K562 (cell line): ENCODE results near the gene CIART. TPM values are rescaled to one million over a fixed set of nuclear protein-coding genes. Genes with fewer than 3 reads are reported as not detected.

Source experiments
- BMI1 ChIP-seq: fragments of 150-350 bp; IDR thresholded peaks from 2 replicates; pipeline ENCODE4 v1.6.1; 2014; ENCODE audit warnings: low read length
- FOSL1 ChIP-seq: fragments of 200-800 bp; sonication (Bioruptor generic); conservative IDR thresholded peaks from 2 replicates; pipeline ENCODE4 v1.6.1; 2016; ENCODE audit warnings: missing genetic modification characterization, missing compliant biosample characterization
- JUN ChIP-seq, 2 experiments: sonication (generic) in 1 of 2; formaldehyde crosslinking in 1 of 2; IDR thresholded peaks; 2 replicates each; pipeline versions ENCODE4 v1.6.1 to v1.8.0; 2012 to 2022; ENCODE audit warnings: borderline replicate concordance in 2 of 2, mild to moderate bottlenecking in 2 of 2, improper control_type of control experiment in 1 of 2, low read depth in 1 of 2, low read length in 1 of 2, missing genetic modification reagents in 1 of 2
- LARP7 ChIP-seq: fragments of 450-650 bp; IDR thresholded peaks from 2 replicates; pipeline ENCODE4 v1.6.1; 2016
- NR2F6 ChIP-seq: fragments of 450-650 bp; formaldehyde crosslinking; IDR thresholded peaks from 2 replicates; pipeline ENCODE4 v1.4.0; 2020; ENCODE audit warnings: mild to moderate bottlenecking
- RAD21 ChIP-seq, 2 experiments: fragments of 250-450 bp in 1 of 2; fragments of 450-650 bp in 1 of 2; sonication (Bioruptor Pico) in 1 of 2; formaldehyde crosslinking in 1 of 2; IDR thresholded peaks in 1 of 2; conservative IDR thresholded peaks in 1 of 2; 2 replicates each; pipeline versions ENCODE4 v1.4.0 to v1.8.0; 2020 to 2022; ENCODE audit warnings: mild to moderate bottlenecking in 2 of 2, moderate library complexity in 1 of 2
- RBM14 ChIP-seq: fragments of 200-400 bp; formaldehyde crosslinking; IDR thresholded peaks from 2 replicates; pipeline ENCODE4 v1.6.1; 2018; ENCODE audit warnings: low read depth, mild to moderate bottlenecking, low read length, moderate library complexity, borderline replicate concordance; ENCODE audit not compliant: insufficient read depth
- U2AF2 ChIP-seq: fragments of 200-400 bp; formaldehyde crosslinking; optimal IDR thresholded peaks from 2 replicates; pipeline ENCODE3; 2017; ENCODE audit warnings: low read depth, mild to moderate bottlenecking, low read length
- ZC3H8 ChIP-seq: fragments of 450-650 bp; IDR thresholded peaks from 2 replicates; pipeline ENCODE4 v1.6.1; 2017
- ZFP30 ChIP-seq: fragments of 250-450 bp; sonication (Bioruptor Pico); IDR thresholded peaks from 2 replicates; pipeline ENCODE4 v1.8.0; 2022; ENCODE audit warnings: moderate library complexity, mild to moderate bottlenecking, inconsistent platforms, borderline replicate concordance
- polyA plus RNA-seq, 8 experiments: library from polyadenylated mRNA; depleted of rRNA in 4 of 8; stranded (reverse) in 5 of 8; unstranded in 3 of 8; fragments of >200 nt; fragmentation: Nextera tagmentation in 2 of 8; fragmentation: Illumina TruSeq in 1 of 8; extraction: Ambion mirVana in 2 of 8; extraction: Trizol in 1 of 8; gene quantifications; 2 replicates each; pipeline versions ENCODE4 v1.2.1 to v1.2.3, GENCODE V29; 2011 to 2014; ENCODE audit warnings: inconsistent platforms in 1 of 8, missing spikeins in 1 of 8
- total RNA-seq, 7 experiments: library from RNA; depleted of rRNA in 6 of 7; stranded (reverse); fragments of >200 nt in 6 of 7; fragmentation: Illumina TruSeq in 2 of 7; extraction: Trizol in 2 of 7; gene quantifications; 2 replicates each; pipeline versions ENCODE4 v1.2.1 to v1.2.3, GENCODE V29; 2011 to 2021; ENCODE audit warnings: low replicate concordance in 1 of 7
- TF ChIP-seq, protein P1 (sequence below): sonication (generic); formaldehyde crosslinking; IDR thresholded peaks from 2 replicates; pipeline ENCODE4 v1.8.0; 2022; ENCODE audit warnings: mild to moderate bottlenecking, missing genetic modification reagents, borderline replicate concordance
- TF ChIP-seq, protein P2 (sequence below): fragments of 450-650 bp; IDR thresholded peaks from 2 replicates; pipeline ENCODE4 v1.7.1; 2018; ENCODE audit warnings: mild to moderate bottlenecking, low read depth; ENCODE audit not compliant: partially characterized antibody
- TF ChIP-seq, protein P3 (sequence below): fragments of 450-650 bp; formaldehyde crosslinking; IDR thresholded peaks from 2 replicates; pipeline ENCODE4 v1.4.0; 2020; ENCODE audit warnings: mild to moderate bottlenecking
- TF ChIP-seq, protein P4 (sequence below): sonication (generic); formaldehyde crosslinking; IDR thresholded peaks from 2 replicates; pipeline ENCODE4 v1.8.0; 2023; ENCODE audit warnings: mild to moderate bottlenecking, missing genetic modification reagents
- TF ChIP-seq, protein P5 (sequence below), 3 experiments: IDR thresholded peaks in 2 of 3; conservative IDR thresholded peaks in 1 of 3; 2 replicates each; pipeline ENCODE4 v1.5.1; 2011 to 2012; ENCODE audit warnings: low read length in 3 of 3, mild to moderate bottlenecking in 3 of 3, control low read depth in 2 of 3, improper control_type of control experiment in 1 of 3, inconsistent platforms in 1 of 3, low read depth in 1 of 3, mixed read lengths in 1 of 3, moderate library complexity in 1 of 3; ENCODE audit not compliant: insufficient read depth in 2 of 3

CIART gene
- total and polyA plus RNA-seq, 9 of the 15 experiments (the other 6 are each of a cell fraction or from before 2014, with no cell fraction given) = 0.07 to 0.35 (median 0.19) TPM; not detected in 2

DNA sequence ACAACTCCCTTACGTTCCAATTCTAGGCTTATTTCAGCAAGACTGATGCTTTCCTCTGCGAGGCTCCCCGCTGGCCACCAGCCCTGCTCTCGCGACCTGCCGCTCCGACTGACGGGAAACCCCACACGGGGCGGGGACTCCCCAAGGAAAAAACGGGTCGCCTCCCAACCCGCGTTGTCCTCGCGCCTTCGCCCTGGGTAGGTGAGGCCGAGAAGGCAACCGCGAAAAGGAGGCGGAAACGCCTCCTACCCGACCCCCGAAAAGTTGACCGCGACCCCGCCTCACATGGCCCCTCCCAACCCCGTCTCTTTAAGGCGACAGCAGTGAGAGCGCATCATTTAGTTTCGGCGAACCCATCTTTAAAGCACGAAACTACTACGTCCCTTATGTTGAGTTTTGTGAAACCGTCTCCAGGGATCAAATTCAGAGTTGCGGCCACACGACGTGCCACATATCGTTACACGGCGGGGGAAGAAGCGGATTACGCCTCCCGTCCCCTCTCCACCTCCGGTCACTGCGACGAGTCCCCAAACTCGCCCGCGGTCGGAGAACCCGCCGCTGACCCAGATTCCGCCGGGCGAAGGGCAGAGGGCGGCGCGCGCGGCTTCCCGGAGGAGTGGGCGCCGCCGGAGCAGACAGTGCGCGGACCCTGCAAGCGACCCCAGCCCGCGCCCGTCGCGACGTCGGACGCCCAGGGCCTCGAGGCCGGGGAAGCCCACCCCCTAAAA lies 47.6 kb upstream of the CIART start (continued):
- no peak for TF ChIP-seq JUN (IDR thresholded peaks at IDR 0.05; ENCODE audit: borderline replicate concordance, low read depth, low read length)
- no peak for TF ChIP-seq JUN (CRISPR knock-in tag; IDR thresholded peaks at IDR 0.05; ENCODE audit: borderline replicate concordance)
- TF ChIP-seq, protein P1, sequence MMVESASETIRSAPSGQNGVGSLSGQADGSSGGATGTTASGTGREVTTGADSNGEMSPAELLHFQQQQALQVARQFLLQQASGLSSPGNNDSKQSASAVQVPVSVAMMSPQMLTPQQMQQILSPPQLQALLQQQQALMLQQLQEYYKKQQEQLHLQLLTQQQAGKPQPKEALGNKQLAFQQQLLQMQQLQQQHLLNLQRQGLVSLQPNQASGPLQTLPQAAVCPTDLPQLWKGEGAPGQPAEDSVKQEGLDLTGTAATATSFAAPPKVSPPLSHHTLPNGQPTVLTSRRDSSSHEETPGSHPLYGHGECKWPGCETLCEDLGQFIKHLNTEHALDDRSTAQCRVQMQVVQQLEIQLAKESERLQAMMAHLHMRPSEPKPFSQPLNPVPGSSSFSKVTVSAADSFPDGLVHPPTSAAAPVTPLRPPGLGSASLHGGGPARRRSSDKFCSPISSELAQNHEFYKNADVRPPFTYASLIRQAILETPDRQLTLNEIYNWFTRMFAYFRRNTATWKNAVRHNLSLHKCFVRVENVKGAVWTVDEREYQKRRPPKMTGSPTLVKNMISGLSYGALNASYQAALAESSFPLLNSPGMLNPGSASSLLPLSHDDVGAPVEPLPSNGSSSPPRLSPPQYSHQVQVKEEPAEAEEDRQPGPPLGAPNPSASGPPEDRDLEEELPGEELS = 0 out of 2 replicates have a peak, but pooled peaks have one; percentile 43
- TF ChIP-seq ZFP30 (CRISPR knock-in tag) = no peak
- TF ChIP-seq, protein P2, sequence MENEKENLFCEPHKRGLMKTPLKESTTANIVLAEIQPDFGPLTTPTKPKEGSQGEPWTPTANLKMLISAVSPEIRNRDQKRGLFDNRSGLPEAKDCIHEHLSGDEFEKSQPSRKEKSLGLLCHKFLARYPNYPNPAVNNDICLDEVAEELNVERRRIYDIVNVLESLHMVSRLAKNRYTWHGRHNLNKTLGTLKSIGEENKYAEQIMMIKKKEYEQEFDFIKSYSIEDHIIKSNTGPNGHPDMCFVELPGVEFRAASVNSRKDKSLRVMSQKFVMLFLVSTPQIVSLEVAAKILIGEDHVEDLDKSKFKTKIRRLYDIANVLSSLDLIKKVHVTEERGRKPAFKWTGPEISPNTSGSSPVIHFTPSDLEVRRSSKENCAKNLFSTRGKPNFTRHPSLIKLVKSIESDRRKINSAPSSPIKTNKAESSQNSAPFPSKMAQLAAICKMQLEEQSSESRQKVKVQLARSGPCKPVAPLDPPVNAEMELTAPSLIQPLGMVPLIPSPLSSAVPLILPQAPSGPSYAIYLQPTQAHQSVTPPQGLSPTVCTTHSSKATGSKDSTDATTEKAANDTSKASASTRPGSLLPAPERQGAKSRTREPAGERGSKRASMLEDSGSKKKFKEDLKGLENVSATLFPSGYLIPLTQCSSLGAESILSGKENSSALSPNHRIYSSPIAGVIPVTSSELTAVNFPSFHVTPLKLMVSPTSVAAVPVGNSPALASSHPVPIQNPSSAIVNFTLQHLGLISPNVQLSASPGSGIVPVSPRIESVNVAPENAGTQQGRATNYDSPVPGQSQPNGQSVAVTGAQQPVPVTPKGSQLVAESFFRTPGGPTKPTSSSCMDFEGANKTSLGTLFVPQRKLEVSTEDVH = peak; percentile 20
- no peak for TF ChIP-seq U2AF2
- no peak for TF ChIP-seq RAD21 (CRISPR knock-in tag; conservative IDR thresholded peaks at IDR 0.05 in 1 of 2, IDR thresholded peaks at IDR 0.05 in 1 of 2)
- TF ChIP-seq, protein P3, sequence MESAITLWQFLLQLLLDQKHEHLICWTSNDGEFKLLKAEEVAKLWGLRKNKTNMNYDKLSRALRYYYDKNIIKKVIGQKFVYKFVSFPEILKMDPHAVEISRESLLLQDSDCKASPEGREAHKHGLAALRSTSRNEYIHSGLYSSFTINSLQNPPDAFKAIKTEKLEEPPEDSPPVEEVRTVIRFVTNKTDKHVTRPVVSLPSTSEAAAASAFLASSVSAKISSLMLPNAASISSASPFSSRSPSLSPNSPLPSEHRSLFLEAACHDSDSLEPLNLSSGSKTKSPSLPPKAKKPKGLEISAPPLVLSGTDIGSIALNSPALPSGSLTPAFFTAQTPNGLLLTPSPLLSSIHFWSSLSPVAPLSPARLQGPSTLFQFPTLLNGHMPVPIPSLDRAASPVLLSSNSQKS = no peak
- TF ChIP-seq, protein P4, sequence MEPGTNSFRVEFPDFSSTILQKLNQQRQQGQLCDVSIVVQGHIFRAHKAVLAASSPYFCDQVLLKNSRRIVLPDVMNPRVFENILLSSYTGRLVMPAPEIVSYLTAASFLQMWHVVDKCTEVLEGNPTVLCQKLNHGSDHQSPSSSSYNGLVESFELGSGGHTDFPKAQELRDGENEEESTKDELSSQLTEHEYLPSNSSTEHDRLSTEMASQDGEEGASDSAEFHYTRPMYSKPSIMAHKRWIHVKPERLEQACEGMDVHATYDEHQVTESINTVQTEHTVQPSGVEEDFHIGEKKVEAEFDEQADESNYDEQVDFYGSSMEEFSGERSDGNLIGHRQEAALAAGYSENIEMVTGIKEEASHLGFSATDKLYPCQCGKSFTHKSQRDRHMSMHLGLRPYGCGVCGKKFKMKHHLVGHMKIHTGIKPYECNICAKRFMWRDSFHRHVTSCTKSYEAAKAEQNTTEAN (CRISPR knock-in tag) = no peak
- TF ChIP-seq, protein P5, sequence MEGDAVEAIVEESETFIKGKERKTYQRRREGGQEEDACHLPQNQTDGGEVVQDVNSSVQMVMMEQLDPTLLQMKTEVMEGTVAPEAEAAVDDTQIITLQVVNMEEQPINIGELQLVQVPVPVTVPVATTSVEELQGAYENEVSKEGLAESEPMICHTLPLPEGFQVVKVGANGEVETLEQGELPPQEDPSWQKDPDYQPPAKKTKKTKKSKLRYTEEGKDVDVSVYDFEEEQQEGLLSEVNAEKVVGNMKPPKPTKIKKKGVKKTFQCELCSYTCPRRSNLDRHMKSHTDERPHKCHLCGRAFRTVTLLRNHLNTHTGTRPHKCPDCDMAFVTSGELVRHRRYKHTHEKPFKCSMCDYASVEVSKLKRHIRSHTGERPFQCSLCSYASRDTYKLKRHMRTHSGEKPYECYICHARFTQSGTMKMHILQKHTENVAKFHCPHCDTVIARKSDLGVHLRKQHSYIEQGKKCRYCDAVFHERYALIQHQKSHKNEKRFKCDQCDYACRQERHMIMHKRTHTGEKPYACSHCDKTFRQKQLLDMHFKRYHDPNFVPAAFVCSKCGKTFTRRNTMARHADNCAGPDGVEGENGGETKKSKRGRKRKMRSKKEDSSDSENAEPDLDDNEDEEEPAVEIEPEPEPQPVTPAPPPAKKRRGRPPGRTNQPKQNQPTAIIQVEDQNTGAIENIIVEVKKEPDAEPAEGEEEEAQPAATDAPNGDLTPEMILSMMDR (IDR thresholded peaks at IDR 0.05 in 2 of 3, conservative IDR thresholded peaks at IDR 0.05 in 1 of 3; ENCODE audit: insufficient read depth in 2 of 3, low read depth in 1 of 3, low read length in 3 of 3) = no peak
- no peak for TF ChIP-seq LARP7
- no peak for TF ChIP-seq RBM14
- no peak for TF ChIP-seq FOSL1 (tag)
- TF ChIP-seq ZC3H8 = no peak
- no peak for TF ChIP-seq BMI1
- TF ChIP-seq NR2F6 (CRISPR knock-in tag) = no peak
